ENCODE data around the gene PKP1. TPM values are rescaled to one million over a fixed set of nuclear protein-coding genes. Genes with fewer than 3 reads are reported as not detected.

Gene PKP1
- total and polyA plus RNA-seq, 10 of the 15 experiments (the other 5 are each of a cell fraction or from before 2014, with no cell fraction given) = 0.03 TPM; not detected in 9

GRCh38 chr1:201295346-201295745 lies 12.0 kb downstream of the PKP1 start:
- Histone ChIP-seq H4K20me1 (ENCODE audit: control insufficient read depth, insufficient read depth) (no peaks in the 10 kb centered on the region), H3K4me1 (ENCODE audit: control insufficient read depth, insufficient read depth, low read length) (no peaks in the 10 kb centered on the region), H3K27me3 (replicated peaks in 1 of 2; ENCODE audit: control insufficient read depth in 2 of 2, insufficient read depth in 2 of 2, low read length in 1 of 2) (peaks cover 5 to 14% of the 10 kb centered on the region in 2 experiments), H3K4me3 (no peak overlapping the region), H3K9ac (ENCODE audit: control insufficient read depth, insufficient read depth, low read length) (no peak overlapping the region), H2AFZ (ENCODE audit: control insufficient read depth, low read depth, low read length) (no peak overlapping the region), H3K36me3 (ENCODE audit: control insufficient read depth in 2 of 2, insufficient read depth in 2 of 2, low read length in 1 of 2) (no peaks in the 10 kb centered on the region), H3K9me3 (replicated peaks; ENCODE audit: control insufficient read depth, insufficient read depth, low read length) (no peaks in the 10 kb centered on the region), H3K79me2 (ENCODE audit: control insufficient read depth, insufficient read depth, low read length) (no peaks in the 10 kb centered on the region), H3K4me2 (ENCODE audit: control insufficient read depth, insufficient read depth) (no peak overlapping the region), H3K27ac (ENCODE audit: control insufficient read depth, insufficient read depth) (no peak overlapping the region)
- FAIRE-seq = no peak
- WGBS (ENCODE audit: insufficient coverage, insufficient replicate concordance, low lambda C conversion rate, missing lambda C conversion rate) = 14% methylated on average over 4 of the region's 4 CpGs
- ChIA-PET RAD21 (ENCODE audit: unreplicated experiment) (no interaction called here), POLR2A (no interaction called here), CTCF (interaction anchor here (0.6 kb wide), 1 partner anchor 1840 kb away, joined by 3 read pairs; no protein-coding TSS in a partner anchor), SMC1A (ENCODE audit: uncharacterized antibody, unreplicated experiment) (no interaction called here)
- no TSS peak for BruUV-seq (replicated peaks)
- DNase-seq (ENCODE audit: low read depth, low spot score) = no peak
- in situ Hi-C loops (cut with MboI) = no loop called here
- ATAC-seq = no peak
- no peak for TF ChIP-seq CUX1 (IDR thresholded peaks at IDR 0.05; ENCODE audit: insufficient replicate concordance, low read depth, low read length)
- no peak for TF ChIP-seq ZNF687 (IDR thresholded peaks at IDR 0.05)
- TF ChIP-seq YBX1 (IDR thresholded peaks at IDR 0.05) = no peak
- no peak for TF ChIP-seq ZZZ3 (IDR thresholded peaks at IDR 0.05; ENCODE audit: control insufficient read depth, insufficient read length, low read depth)
- TF ChIP-seq ATF7 (IDR thresholded peaks at IDR 0.05; ENCODE audit: low read depth) = no peak
- TF ChIP-seq POU2F2 (IDR thresholded peaks at IDR 0.05; ENCODE audit: borderline replicate concordance, low read depth, low read length) = no peak
- no peak for TF ChIP-seq PML (IDR thresholded peaks at IDR 0.05; ENCODE audit: low read length)
- TF ChIP-seq CREM (IDR thresholded peaks at IDR 0.05; ENCODE audit: low read depth) = no peak
- no peak for TF ChIP-seq STAT3 (IDR thresholded peaks at IDR 0.05; ENCODE audit: low read depth, low read length)
- TF ChIP-seq SP1 (IDR thresholded peaks at IDR 0.05; ENCODE audit: low read depth, low read length) = no peak
- intact Hi-C loops (cut with micrococcal nuclease; ENCODE audit: unreplicated experiment) = no loop called here
